HFF-Myc (cell line): Measurements from ENCODE around the gene GOLT1A.
A peak's percentile ranks its signal among the peaks of the same experiment; 100 is the strongest.

Experiments used
- DNase-seq: peaks from one replicate; pipeline ENCODE4 v3.0.0-alpha.2; 2011; ENCODE audit warnings: low read depth; ENCODE audit errors: extremely low read depth
- H3K4me3 ChIP-seq: replicated peaks from 2 replicates; pipeline ENCODE4 v1.5.1; 2011; ENCODE audit warnings: low read depth, mild to moderate bottlenecking, control low read depth, low read length
- CTCF ChIP-seq: IDR thresholded peaks from 2 replicates; pipeline ENCODE4 v1.5.1; 2012; ENCODE audit warnings: mild to moderate bottlenecking, low read depth, low read length, control low read depth; ENCODE audit errors: missing control alignments

Gene GOLT1A

GRCh38 chr1:204192589-204193352 is 21.0 kb downstream of the GOLT1A start:
- no peak for TF ChIP-seq CTCF
- DNase-seq, result no peak
- no peak overlapping the region for H3K4me3 ChIP-seq

- H3K4me3 ChIP-seq, result no peak overlapping the region
- no peak for TF ChIP-seq CTCF
- no peak for DNase-seq
Observed at GRCh38 chr1:204192046-204192445, 21.7 kb downstream of the GOLT1A start.

GRCh38 chr1:204191456-204191855 is 22.3 kb downstream of the GOLT1A start:
- TF ChIP-seq CTCF, result no peak
- no peak for DNase-seq
- H3K4me3 ChIP-seq, result no peak overlapping the region

- no peak for TF ChIP-seq CTCF
- DNase-seq, result peak; percentile 16
Observed at GRCh38 chr1:204190212-204191211, 23.3 kb downstream of the GOLT1A start.

GRCh38 chr1:204188959-204189639 is 24.7 kb downstream of the GOLT1A start:
- no peak overlapping the region for H3K4me3 ChIP-seq
- DNase-seq, result no peak
- TF ChIP-seq CTCF, result no peak

More at GRCh38 chr1:204190212-204191211, 23.3 kb downstream of the GOLT1A start:
- no peak overlapping the region for H3K4me3 ChIP-seq

GRCh38 chr1:204186597-204186996 is 27.2 kb downstream of the GOLT1A start:
- no peak overlapping the region for H3K4me3 ChIP-seq
- no peak for DNase-seq
- no peak for TF ChIP-seq CTCF
